A549 treated with dexamethasone at 1 μM for 4 hours (cell line): ENCODE data around the gene KRCC1. TPM values are rescaled to one million over a fixed set of nuclear protein-coding genes. Genes with fewer than 3 reads are reported as not detected.

Experiments
- total RNA-seq: library from RNA; stranded (reverse); fragments of 200-300 nt; extraction: Qiagen RNA extraction; gene quantifications from 5 replicates; pipeline ENCODE4 v1.2.3, GENCODE V29; 2022

Gene KRCC1
- total RNA-seq = 11.6 to 13.9 TPM (median 12.0 TPM) in 5 replicates

GRCh38 chr2:88055371-88056128, at the start of gene KRCC1:
TSS of gene KRCC1 (minus strand) at chr2:88055783. CDS start at chr2:88028563, 27,220 bp downstream.

GRCh38 chr2:88067598-88067997, 12.0 kb upstream of the KRCC1 start, which contains the start of gene SMYD1:
TSS of gene SMYD1 (plus strand) at chr2:88067825. CDS start at chr2:88067865, 40 bp downstream.

GRCh38 chr2:88016086-88016959, 39.3 kb downstream of the KRCC1 start, which contains the start of gene RNU2-63P:
TSS of gene RNU2-63P (minus strand) at chr2:88016547.

Other genes with a start within 250 kb of the KRCC1 start
- gene RGPD2, start 230.0 kb downstream of the KRCC1 start, total RNA-seq = 0.45 TPM in 1 of 5 replicates, not detected in the others
- gene RNU2-63P, start 39.2 kb downstream of the KRCC1 start, total RNA-seq = not detected in 5 replicates
- not detected in 5 replicates for gene SMYD1, start 12.0 kb upstream of the KRCC1 start, total RNA-seq
- gene FABP1, start 72.3 kb upstream of the KRCC1 start, total RNA-seq = not detected in 5 replicates
- gene THNSL2, start 114.6 kb upstream of the KRCC1 start, total RNA-seq = not detected in 5 replicates